ENCODE measurements around the gene LRG1. TPM values are rescaled to one million over a fixed set of nuclear protein-coding genes. Genes with fewer than 3 reads are reported as not detected.

The LRG1 gene
- total RNA-seq, 1 experiment from 2014 or later = not detected

DNA sequence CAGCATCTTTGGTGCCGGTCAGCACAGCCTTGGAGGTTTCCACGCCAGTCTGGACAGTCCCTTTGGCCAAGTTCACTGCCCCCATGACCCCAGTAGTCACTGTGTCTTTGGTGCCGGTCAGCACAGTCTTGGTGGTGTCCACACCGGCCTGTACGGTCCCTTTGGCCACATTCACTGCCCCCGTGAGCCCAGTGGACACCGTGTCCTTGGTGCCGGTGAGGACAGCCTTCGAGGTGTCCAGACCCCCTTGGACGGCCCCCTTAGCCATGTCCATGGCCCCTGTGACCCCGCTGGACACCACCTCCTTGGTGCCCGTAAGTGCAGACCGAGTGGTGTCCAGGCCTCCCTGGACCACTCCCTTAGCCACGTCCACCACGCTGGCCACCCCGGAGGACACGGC lies 26.6 kb downstream of the LRG1 start:
- CTCF ChIA-PET = no interaction called here
- POLR2A ChIA-PET (ENCODE audit: low non-redundant PET) = no interaction called here

DNA sequence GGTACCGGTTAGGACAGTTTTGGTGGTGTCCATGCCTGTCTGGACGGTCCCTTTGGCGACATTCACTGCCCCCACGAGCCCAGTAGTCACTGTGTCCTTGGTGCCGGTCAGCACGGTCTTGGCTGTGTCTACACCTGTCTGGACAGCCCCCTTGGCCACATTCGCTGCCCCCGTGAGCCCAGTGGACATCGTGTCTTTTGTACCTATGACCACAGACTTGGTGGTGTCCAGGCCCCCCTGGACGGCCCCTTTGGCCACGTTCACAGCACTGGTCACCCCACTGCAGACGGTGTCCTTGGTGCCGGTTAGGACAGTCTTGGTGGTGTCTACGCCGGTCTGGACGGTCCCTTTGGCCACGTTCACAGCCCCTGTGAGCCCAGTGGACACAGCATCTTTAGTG lies 27.8 kb downstream of the LRG1 start:
- TF ChIP-seq, protein P1, sequence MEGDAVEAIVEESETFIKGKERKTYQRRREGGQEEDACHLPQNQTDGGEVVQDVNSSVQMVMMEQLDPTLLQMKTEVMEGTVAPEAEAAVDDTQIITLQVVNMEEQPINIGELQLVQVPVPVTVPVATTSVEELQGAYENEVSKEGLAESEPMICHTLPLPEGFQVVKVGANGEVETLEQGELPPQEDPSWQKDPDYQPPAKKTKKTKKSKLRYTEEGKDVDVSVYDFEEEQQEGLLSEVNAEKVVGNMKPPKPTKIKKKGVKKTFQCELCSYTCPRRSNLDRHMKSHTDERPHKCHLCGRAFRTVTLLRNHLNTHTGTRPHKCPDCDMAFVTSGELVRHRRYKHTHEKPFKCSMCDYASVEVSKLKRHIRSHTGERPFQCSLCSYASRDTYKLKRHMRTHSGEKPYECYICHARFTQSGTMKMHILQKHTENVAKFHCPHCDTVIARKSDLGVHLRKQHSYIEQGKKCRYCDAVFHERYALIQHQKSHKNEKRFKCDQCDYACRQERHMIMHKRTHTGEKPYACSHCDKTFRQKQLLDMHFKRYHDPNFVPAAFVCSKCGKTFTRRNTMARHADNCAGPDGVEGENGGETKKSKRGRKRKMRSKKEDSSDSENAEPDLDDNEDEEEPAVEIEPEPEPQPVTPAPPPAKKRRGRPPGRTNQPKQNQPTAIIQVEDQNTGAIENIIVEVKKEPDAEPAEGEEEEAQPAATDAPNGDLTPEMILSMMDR (conservative IDR thresholded peaks at IDR 0.05; ENCODE audit: low read depth, low read length) = no peak
- TF ChIP-seq EZH2 (IDR thresholded peaks at IDR 0.05; ENCODE audit: borderline replicate concordance, low read depth, low read length, poor library complexity, severe bottlenecking) = no peak
- Histone ChIP-seq H3K27ac (ENCODE audit: low read depth, low read length, poor library complexity, severe bottlenecking) (no peak overlapping the region), H3K4me1 (ENCODE audit: insufficient read depth, low read length, poor library complexity, severe bottlenecking) (no peaks in the 10 kb centered on the region), H3K4me3 (ENCODE audit: low read depth, low read length, poor library complexity, severe bottlenecking) (no peak overlapping the region), H3K9me3 (ENCODE audit: low read depth, low read length, poor library complexity, severe bottlenecking) (no peaks in the 10 kb centered on the region), H3K36me3 (ENCODE audit: insufficient read depth, low read length, poor library complexity, severe bottlenecking) (no peaks in the 10 kb centered on the region), H3K27me3 (replicated peaks; ENCODE audit: insufficient read depth, low read depth, low read length, poor library complexity) (no peaks in the 10 kb centered on the region)
- CTCF ChIA-PET = no interaction called here
- no TSS peak for BruUV-seq (replicated peaks)
- DNase-seq (ENCODE audit: low spot score) = no peak
- intact Hi-C loops (cut with micrococcal nuclease; ENCODE audit: unreplicated experiment) = no loop called here
- POLR2A ChIA-PET (ENCODE audit: low non-redundant PET) = no interaction called here

More for the DNA sequence above, 26.6 kb downstream of the LRG1 start:
- no peaks in the 10 kb centered on the region for H3K36me3 ChIP-seq (ENCODE audit: insufficient read depth, low read length, poor library complexity, severe bottlenecking)
- H3K9me3 ChIP-seq (ENCODE audit: low read depth, low read length, poor library complexity, severe bottlenecking) = no peaks in the 10 kb centered on the region
- TF ChIP-seq EZH2 (IDR thresholded peaks at IDR 0.05; ENCODE audit: borderline replicate concordance, low read depth, low read length, poor library complexity, severe bottlenecking) = no peak
- TF ChIP-seq, protein P1 (conservative IDR thresholded peaks at IDR 0.05; ENCODE audit: low read depth, low read length) = no peak
- DNase-seq (ENCODE audit: low spot score) = no peak
- H3K4me3 ChIP-seq (ENCODE audit: low read depth, low read length, poor library complexity, severe bottlenecking) = no peak overlapping the region
- no peaks in the 10 kb centered on the region for H3K27me3 ChIP-seq (replicated peaks; ENCODE audit: insufficient read depth, low read depth, low read length, poor library complexity)
- no peaks in the 10 kb centered on the region for H3K4me1 ChIP-seq (ENCODE audit: insufficient read depth, low read length, poor library complexity, severe bottlenecking)
- no peak overlapping the region for H3K27ac ChIP-seq (ENCODE audit: low read depth, low read length, poor library complexity, severe bottlenecking)
- no TSS peak for BruUV-seq (replicated peaks)
- intact Hi-C loops (cut with micrococcal nuclease; ENCODE audit: unreplicated experiment) = no loop called here

DNA sequence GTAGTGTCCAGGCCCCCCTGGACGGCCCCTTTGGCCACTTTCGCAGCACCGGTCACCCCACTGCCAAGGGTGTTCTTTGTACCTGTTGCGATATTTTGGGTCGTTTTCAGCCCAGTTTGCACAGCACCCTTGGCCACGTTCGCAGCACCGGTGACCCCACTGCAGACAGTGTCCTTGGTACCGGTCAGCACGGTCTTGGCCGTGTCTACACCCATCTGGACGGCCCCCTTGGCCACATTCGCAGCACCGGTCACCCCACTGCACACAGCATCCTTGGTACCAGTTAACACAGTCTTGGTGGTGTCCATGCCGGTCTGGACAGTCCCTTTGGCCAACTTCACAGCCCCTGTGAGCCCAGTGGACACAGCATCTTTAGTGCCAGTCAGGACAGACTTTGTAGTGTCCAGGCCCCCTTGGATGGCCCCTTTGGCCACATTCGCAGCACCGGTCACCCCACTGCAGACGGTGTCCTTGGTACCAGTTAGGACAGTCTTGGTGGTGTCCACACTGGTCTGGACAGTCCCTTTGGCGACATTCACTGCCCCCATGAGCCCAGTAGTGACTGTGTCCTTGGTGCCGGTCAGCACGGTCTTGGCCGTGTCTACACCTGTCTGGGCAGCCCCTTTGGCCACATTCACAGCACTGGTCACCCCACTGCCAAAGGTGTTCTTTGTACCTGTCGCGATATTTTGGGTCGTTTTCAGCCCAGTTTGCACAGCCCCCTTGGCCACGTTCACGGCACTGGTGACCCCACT lies 28.4 kb downstream of the LRG1 start:
- H3K27me3 ChIP-seq (replicated peaks; ENCODE audit: insufficient read depth, low read depth, low read length, poor library complexity) = no peaks in the 10 kb centered on the region
- intact Hi-C loops (cut with micrococcal nuclease; ENCODE audit: unreplicated experiment) = no loop called here
- no peak overlapping the region for H3K4me3 ChIP-seq (ENCODE audit: low read depth, low read length, poor library complexity, severe bottlenecking)
- BruUV-seq (replicated peaks) = no TSS peak
- CTCF ChIA-PET = no interaction called here
- no peak for DNase-seq (ENCODE audit: low spot score)
- no peaks in the 10 kb centered on the region for H3K4me1 ChIP-seq (ENCODE audit: insufficient read depth, low read length, poor library complexity, severe bottlenecking)
- H3K36me3 ChIP-seq (ENCODE audit: insufficient read depth, low read length, poor library complexity, severe bottlenecking) = no peaks in the 10 kb centered on the region
- no peaks in the 10 kb centered on the region for H3K9me3 ChIP-seq (ENCODE audit: low read depth, low read length, poor library complexity, severe bottlenecking)
- no peak for TF ChIP-seq EZH2 (IDR thresholded peaks at IDR 0.05; ENCODE audit: borderline replicate concordance, low read depth, low read length, poor library complexity, severe bottlenecking)
- TF ChIP-seq, protein P1 (conservative IDR thresholded peaks at IDR 0.05; ENCODE audit: low read depth, low read length) = no peak
- POLR2A ChIA-PET (ENCODE audit: low non-redundant PET) = no interaction called here
- H3K27ac ChIP-seq (ENCODE audit: low read depth, low read length, poor library complexity, severe bottlenecking) = no peak overlapping the region

Data from A673 (cell line).